H1 (cell line): ENCODE measurements around the gene OTUD6A. TPM values are rescaled to one million over a fixed set of nuclear protein-coding genes. Genes with fewer than 3 reads are reported as not detected.

ENCODE experiments used
- EGR1 ChIP-seq: IDR thresholded peaks from 2 replicates; pipeline ENCODE4 v1.6.1; 2011; ENCODE audit warnings: low read depth, low read length, borderline replicate concordance
- EZH2 ChIP-seq: fragments of 200-600 bp; sonication (generic); IDR thresholded peaks from 2 replicates; pipeline ENCODE4 v1.7.1; 2012; ENCODE audit warnings: low read depth, mild to moderate bottlenecking, moderate library complexity, low read length, inconsistent platforms; ENCODE audit not compliant: severe bottlenecking
- FOSL1 ChIP-seq: IDR thresholded peaks from 2 replicates; pipeline ENCODE4 v1.6.1; 2011; ENCODE audit warnings: mild to moderate bottlenecking, low read depth, low read length, moderate library complexity; ENCODE audit not compliant: insufficient read depth
- SIN3A ChIP-seq, 2 experiments: IDR thresholded peaks in 1 of 2; conservative IDR thresholded peaks in 1 of 2; 2 replicates each; pipeline ENCODE4 v1.6.1; 2011 to 2012; ENCODE audit warnings: low read length in 2 of 2, improper control_type of control experiment in 1 of 2, low read depth in 1 of 2, mild to moderate bottlenecking in 1 of 2
- polyA plus RNA-seq, 7 experiments: library from polyadenylated mRNA; depleted of rRNA in 3 of 7; stranded (reverse) in 5 of 7; unstranded in 2 of 7; fragments of >200 nt in 5 of 7; fragments of 200-250 nt in 2 of 7; gene quantifications; 1 replicate in 5 of 7; 2 replicates in 1 of 7; 4 replicates in 1 of 7; pipeline versions ENCODE4 v1.2.1 to v1.2.3, GENCODE V29; 2011 to 2013; ENCODE audit warnings: missing spikeins in 2 of 7, mixed read lengths in 2 of 7
- total RNA-seq: library from RNA; stranded (reverse); fragmentation: NEBNext Ultra II Directional; extraction: Animal tissue kit (Norgen Biotek cat#: 25700); gene quantifications from 2 replicates; pipeline ENCODE4 v1.2.1, GENCODE V29; 2021

Gene OTUD6A
- total and polyA plus RNA-seq, 2 of the 8 experiments (the other 6 are each of a cell fraction or from before 2014, with no cell fraction given): 0.09 to 0.17 TPM

DNA sequence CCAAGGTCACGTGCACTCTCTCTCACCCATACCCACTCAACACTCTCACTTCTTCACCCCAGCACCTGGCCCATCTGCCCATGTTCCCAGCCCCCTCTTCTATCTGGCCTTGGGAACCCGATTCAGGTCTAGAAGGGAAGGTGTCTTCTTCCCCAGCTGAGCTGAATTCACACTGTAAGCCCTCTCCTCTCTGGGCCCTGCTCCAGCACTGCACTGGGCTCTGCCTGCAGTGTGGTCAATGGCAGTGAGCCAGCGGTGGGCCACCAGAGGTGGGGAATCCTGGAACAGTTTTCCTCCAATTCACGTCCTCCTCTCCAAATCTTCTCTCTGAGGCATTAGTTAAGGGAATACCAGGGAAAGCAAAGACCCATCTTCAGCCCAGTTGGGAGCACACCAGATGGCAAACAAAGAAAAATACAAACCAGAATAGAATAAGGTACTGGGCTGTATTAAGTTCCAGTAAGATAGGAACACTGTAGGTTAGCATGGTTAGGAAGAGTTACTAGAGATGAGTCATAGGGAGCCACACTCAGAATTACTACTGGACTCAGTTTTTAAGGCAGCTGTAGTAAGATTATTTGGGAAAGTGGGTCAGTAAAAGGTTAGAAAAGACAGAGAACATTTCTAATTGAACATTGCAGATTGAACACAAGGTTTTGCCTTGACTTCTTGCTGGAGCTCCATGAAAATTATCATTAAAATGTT is 17.6 kb upstream of the OTUD6A start (continued):
- TF ChIP-seq EGR1 (no peak), EZH2 (no peak), FOSL1 (no peak), SIN3A (conservative IDR thresholded peaks at IDR 0.05 in 1 of 2, IDR thresholded peaks at IDR 0.05 in 1 of 2; ENCODE audit: low read depth in 1 of 2, low read length in 2 of 2) (no peak)
- TF ChIP-seq, all 59 proteins: peak for 0
